DOHH2 (cell line): ENCODE data around the gene COL26A1.

Experiments used
- H3F3A ChIP-seq: fragments of 200-600 bp; sonication (generic), shearing (Covaris generic); 2 replicates; pipeline ENCODE4 v1.6.0; 2016; ENCODE audit warnings: antibody characterized with exemption, mild to moderate bottlenecking; ENCODE audit not compliant: control insufficient read depth, insufficient read depth
- H3K27ac ChIP-seq: fragments of 200-600 bp; sonication (generic); 2 replicates; pipeline ENCODE4 v1.5.1; 2014; ENCODE audit warnings: low read depth, mild to moderate bottlenecking, low read length, moderate library complexity
- H3K27me3 ChIP-seq: fragments of 200-600 bp; sonication (generic); 2 replicates; pipeline ENCODE4 v1.6.1; 2014; ENCODE audit warnings: mild to moderate bottlenecking, low read length, mixed read lengths; ENCODE audit not compliant: control insufficient read depth
- H3K36me3 ChIP-seq: fragments of 200-600 bp; sonication (generic); 2 replicates; pipeline ENCODE4 v1.6.1; 2014; ENCODE audit warnings: mild to moderate bottlenecking, low read length, moderate library complexity, mixed read lengths; ENCODE audit not compliant: control insufficient read depth
- H3K4me1 ChIP-seq: fragments of 200-600 bp; sonication (generic); 2 replicates; pipeline ENCODE4 v1.6.1; 2014; ENCODE audit warnings: mild to moderate bottlenecking, low read length, mixed read lengths; ENCODE audit not compliant: control insufficient read depth
- H3K4me2 ChIP-seq: fragments of 200-600 bp; sonication (generic); 2 replicates; pipeline ENCODE4 v1.6.0; 2014; ENCODE audit warnings: mild to moderate bottlenecking, low read length, moderate library complexity
- H3K4me3 ChIP-seq: fragments of 200-600 bp; sonication (generic); 2 replicates; pipeline ENCODE4 v1.5.1; 2014; ENCODE audit warnings: mild to moderate bottlenecking, low read length, mixed read lengths
- H3K79me2 ChIP-seq: fragments of 200-600 bp; sonication (generic); 2 replicates; pipeline ENCODE4 v1.6.1; 2014; ENCODE audit warnings: mild to moderate bottlenecking, low read length, mixed read lengths; ENCODE audit not compliant: control insufficient read depth
- H3K9me2 ChIP-seq: fragments of 200-600 bp; sonication (generic); replicated peaks from 2 replicates; pipeline ENCODE4 v1.6.1; 2014; ENCODE audit warnings: mild to moderate bottlenecking, low read length, mixed read lengths; ENCODE audit not compliant: control insufficient read depth
- H3K9me3 ChIP-seq: fragments of 200-600 bp; sonication (generic); 2 replicates; pipeline ENCODE4 v1.6.1; 2014; ENCODE audit warnings: antibody characterized with exemption, low read length, mixed read lengths; ENCODE audit not compliant: control insufficient read depth, insufficient read depth
- H4K20me1 ChIP-seq: fragments of 200-600 bp; sonication (generic); 2 replicates; pipeline ENCODE4 v1.6.0; 2014; ENCODE audit warnings: low read depth, mild to moderate bottlenecking, antibody characterized with exemption, low read length, moderate library complexity; ENCODE audit not compliant: control insufficient read depth, insufficient read depth
- CTCF ChIP-seq: fragments of 200-600 bp; sonication (generic); IDR thresholded peaks from one replicate; pipeline ENCODE4 v1.5.1; 2014; ENCODE audit warnings: antibody characterized with exemption, mild to moderate bottlenecking, low read depth, low read length; ENCODE audit not compliant: poor library complexity, severe bottlenecking
- EZH2phosphoT487 ChIP-seq: fragments of 200-600 bp; sonication (generic); IDR thresholded peaks from 2 replicates; pipeline ENCODE4 v1.6.1; 2017; ENCODE audit warnings: borderline replicate concordance, mild to moderate bottlenecking, antibody characterized with exemption, low read length, moderate library complexity, mixed read lengths

Gene COL26A1

DNA sequence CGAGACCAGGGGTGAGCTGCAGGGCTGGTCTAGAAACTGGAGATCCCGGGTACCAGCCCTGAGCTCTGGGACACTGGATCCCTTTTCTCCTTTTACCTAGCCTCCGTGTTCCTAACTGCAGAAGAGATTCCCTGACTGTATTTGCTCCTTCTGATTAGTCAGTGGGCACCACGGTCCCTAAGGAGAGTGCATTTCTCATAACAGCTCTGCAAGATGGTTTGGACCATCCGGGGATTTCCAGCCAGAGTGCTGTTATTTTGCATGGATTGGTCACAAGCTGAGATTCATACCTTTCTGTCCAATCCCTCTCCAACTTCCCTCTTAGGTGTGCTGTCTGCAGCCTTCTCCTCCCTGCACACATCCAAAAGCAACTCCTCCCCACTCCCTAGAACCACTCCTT, 143.9 kb downstream of the COL26A1 start:
- Histone ChIP-seq H3K9me3 (no peaks in the 10 kb centered on the region), H3K9me2 (no peaks in the 10 kb centered on the region), H3K36me3 (no peaks in the 10 kb centered on the region), H3K79me2 (no peaks in the 10 kb centered on the region), H3K4me3 (no peak overlapping the region), H3F3A (no peaks in the 10 kb centered on the region), H4K20me1 (no peaks in the 10 kb centered on the region), H3K4me1 (peaks cover 40% of the 10 kb centered on the region), H3K4me2 (no peak overlapping the region), H3K27me3 (no peaks in the 10 kb centered on the region), H3K27ac (no peak overlapping the region)
- no peak for TF ChIP-seq CTCF
- no peak for TF ChIP-seq EZH2phosphoT487

DNA sequence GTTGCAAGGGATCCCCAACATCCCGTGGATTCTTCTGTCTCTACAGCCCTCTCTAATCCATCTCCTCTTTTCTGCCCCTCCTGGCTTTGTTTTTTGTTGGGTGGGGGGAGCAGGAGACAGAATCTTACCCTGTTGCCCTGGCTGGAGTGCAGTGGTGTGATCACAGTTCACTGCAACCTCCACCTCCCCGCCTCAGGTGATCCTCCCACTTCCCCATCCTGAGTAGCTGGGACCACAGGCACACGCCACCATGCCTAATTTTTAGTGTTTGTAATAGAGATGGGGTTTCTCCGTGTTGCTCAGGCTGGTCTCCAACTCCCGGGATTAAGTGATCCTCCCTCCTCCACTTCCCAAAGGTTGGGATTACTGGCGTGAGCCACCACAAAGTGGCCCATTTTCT, 144.7 kb downstream of the COL26A1 start:
- Histone ChIP-seq H3K9me2 (no peaks in the 10 kb centered on the region), H3K27me3 (no peaks in the 10 kb centered on the region), H3K4me3 (no peak overlapping the region), H3K36me3 (no peaks in the 10 kb centered on the region), H3K27ac (no peak overlapping the region), H4K20me1 (no peaks in the 10 kb centered on the region), H3K79me2 (no peaks in the 10 kb centered on the region), H3F3A (no peaks in the 10 kb centered on the region), H3K9me3 (no peaks in the 10 kb centered on the region), H3K4me2 (peak overlapping the region; percentile 38), H3K4me1 (peaks cover 40% of the 10 kb centered on the region)
- TF ChIP-seq CTCF (no peak), EZH2phosphoT487 (no peak)

GRCh38 chr7:101507791-101508252, 145.1 kb downstream of the COL26A1 start:
- H3K27me3 ChIP-seq, result no peaks in the 10 kb centered on the region
- H3K79me2 ChIP-seq, result no peaks in the 10 kb centered on the region
- H3K9me3 ChIP-seq, result no peaks in the 10 kb centered on the region
- H3K4me3 ChIP-seq, result no peak overlapping the region
- no peaks in the 10 kb centered on the region for H3K9me2 ChIP-seq
- TF ChIP-seq EZH2phosphoT487 (no peak), CTCF (peak; percentile 100)
- H3K27ac ChIP-seq, result no peak overlapping the region
- H4K20me1 ChIP-seq, result no peaks in the 10 kb centered on the region
- peak overlapping the region; percentile 38 for H3K4me2 ChIP-seq
- no peaks in the 10 kb centered on the region for H3K36me3 ChIP-seq
- no peaks in the 10 kb centered on the region for H3F3A ChIP-seq
- peaks cover 40% of the 10 kb centered on the region for H3K4me1 ChIP-seq
